Measurements from ENCODE around the gene TNNC2. TPM values are rescaled to one million over a fixed set of nuclear protein-coding genes. Genes with fewer than 3 reads are reported as not detected.

TNNC2 gene
- polyA plus RNA-seq, 3 donors, result 0.71 to 1.2 (median 1.0) TPM

DNA sequence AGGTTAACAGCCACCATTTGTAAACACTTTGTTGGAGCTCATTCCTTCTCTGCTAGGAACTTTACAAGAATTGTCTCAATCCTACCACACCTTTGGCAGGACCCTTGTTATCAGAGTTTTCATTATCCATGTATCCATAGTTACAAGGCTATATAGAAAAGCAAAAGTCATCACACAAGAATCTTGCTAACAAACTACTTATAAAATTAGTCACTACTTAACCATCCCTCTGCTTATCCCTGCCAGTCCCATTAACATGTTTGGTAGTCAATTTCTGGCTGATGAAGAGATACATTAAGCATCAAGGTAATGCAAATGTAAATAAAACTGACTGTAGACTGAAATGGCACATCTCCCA lies 40.7 kb upstream of the TNNC2 start:
- peaks cover 4% of the 10 kb centered on the region for H3K4me1 Mint-ChIP-seq
- H3K27me3 ChIP-seq (ENCODE audit: control insufficient read depth in 2 of 2, insufficient read depth in 2 of 2, low read length in 2 of 2), result no peaks in the 10 kb centered on the region
- H3K4me2 ChIP-seq (replicated peaks; ENCODE audit: extremely low read depth, low read length, poor library complexity, severe bottlenecking), result no peak overlapping the region
- H3K36me3 Mint-ChIP-seq, result peaks cover 10 to 16% of the 10 kb centered on the region in 2 donors
- H3K27me3 Mint-ChIP-seq (ENCODE audit: low read depth in 3 of 3), result peaks cover 0 to 3% (median 0%) of the 10 kb centered on the region in 3 donors
- no peak overlapping the region for H3K27ac Mint-ChIP-seq
- no peak overlapping the region for H3K9ac ChIP-seq (ENCODE audit: insufficient read depth, low read length, poor library complexity, severe bottlenecking)
- no peak for DNase-seq
- no peak overlapping the region for H3K4me3 Mint-ChIP-seq
- no peaks in the 10 kb centered on the region for H3K9me3 Mint-ChIP-seq
- H3K9me3 ChIP-seq (replicated peaks in 1 of 2; ENCODE audit: control insufficient read depth in 1 of 2, insufficient read depth in 1 of 2, low read length in 2 of 2), result no peaks in the 10 kb centered on the region
- no peak overlapping the region for H3K27ac ChIP-seq (ENCODE audit: low read depth in 1 of 2, low read length in 2 of 2)
- intact Hi-C loops (cut with micrococcal nuclease), result no loop called here
- H3K36me3 ChIP-seq (replicated peaks in 1 of 2; ENCODE audit: control insufficient read depth in 1 of 2, insufficient read depth in 2 of 2, low read length in 2 of 2), result no peaks in the 10 kb centered on the region
- no peak overlapping the region for H3K4me3 ChIP-seq (replicated peaks in 1 of 3; ENCODE audit: low read depth in 2 of 3, low read length in 3 of 3)
- peaks cover 4% of the 10 kb centered on the region for H3K79me2 ChIP-seq (ENCODE audit: insufficient read depth, low read length)
- no peaks in the 10 kb centered on the region for H3K4me1 ChIP-seq (ENCODE audit: control insufficient read depth in 1 of 2, insufficient read depth in 2 of 2, low read length in 2 of 2)
- TF ChIP-seq, protein P1, sequence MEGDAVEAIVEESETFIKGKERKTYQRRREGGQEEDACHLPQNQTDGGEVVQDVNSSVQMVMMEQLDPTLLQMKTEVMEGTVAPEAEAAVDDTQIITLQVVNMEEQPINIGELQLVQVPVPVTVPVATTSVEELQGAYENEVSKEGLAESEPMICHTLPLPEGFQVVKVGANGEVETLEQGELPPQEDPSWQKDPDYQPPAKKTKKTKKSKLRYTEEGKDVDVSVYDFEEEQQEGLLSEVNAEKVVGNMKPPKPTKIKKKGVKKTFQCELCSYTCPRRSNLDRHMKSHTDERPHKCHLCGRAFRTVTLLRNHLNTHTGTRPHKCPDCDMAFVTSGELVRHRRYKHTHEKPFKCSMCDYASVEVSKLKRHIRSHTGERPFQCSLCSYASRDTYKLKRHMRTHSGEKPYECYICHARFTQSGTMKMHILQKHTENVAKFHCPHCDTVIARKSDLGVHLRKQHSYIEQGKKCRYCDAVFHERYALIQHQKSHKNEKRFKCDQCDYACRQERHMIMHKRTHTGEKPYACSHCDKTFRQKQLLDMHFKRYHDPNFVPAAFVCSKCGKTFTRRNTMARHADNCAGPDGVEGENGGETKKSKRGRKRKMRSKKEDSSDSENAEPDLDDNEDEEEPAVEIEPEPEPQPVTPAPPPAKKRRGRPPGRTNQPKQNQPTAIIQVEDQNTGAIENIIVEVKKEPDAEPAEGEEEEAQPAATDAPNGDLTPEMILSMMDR (IDR thresholded peaks at IDR 0.05), result no peak
- H2AFZ ChIP-seq (ENCODE audit: insufficient read depth, low read depth, low read length, poor library complexity, severe bottlenecking), result no peak overlapping the region
- H4K20me1 ChIP-seq (ENCODE audit: insufficient read depth, low read length), result no peaks in the 10 kb centered on the region

DNA sequence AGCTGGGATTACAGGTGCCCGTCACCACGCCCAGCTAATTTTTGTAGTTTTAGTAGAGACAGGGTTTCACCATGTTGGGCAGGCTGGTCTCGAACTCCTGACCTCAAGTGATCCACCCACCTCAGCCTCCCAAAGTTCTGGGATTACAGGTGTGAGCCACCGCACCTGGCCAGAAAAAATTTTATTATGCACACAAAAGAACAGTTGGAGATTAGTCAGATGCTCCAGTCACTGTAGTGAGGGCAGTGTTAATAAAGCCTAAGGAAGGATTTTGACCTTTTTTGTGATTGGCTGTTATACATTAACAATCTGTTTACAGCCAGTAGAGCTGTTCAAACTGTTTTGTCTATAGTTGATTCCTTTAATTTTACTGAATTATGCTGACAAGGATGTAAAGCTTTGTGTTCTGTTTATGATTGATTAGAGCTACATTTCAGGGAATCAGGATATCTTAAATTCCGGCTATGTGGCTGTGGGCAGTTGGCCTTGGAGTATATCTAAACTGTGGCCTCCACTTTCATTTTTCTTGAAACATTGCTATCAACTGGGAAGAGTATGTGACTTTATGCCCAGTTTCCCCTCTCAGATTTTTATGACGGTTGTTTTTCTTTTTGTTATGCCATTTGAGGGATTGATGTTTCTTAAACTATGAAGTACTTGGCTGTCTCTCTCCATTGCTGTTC lies 40.2 kb upstream of the TNNC2 start:
- H2AFZ ChIP-seq (ENCODE audit: insufficient read depth, low read depth, low read length, poor library complexity, severe bottlenecking), result no peak overlapping the region
- Mint-ChIP-seq H3K9me3 (no peaks in the 10 kb centered on the region), H3K36me3 (peaks cover 5 to 10% of the 10 kb centered on the region in 2 donors), H3K4me3 (no peak overlapping the region), H3K27me3 (ENCODE audit: low read depth in 3 of 3) (peaks cover 0 to 3% (median 0%) of the 10 kb centered on the region in 3 donors), H3K4me1 (peaks cover 4% of the 10 kb centered on the region), H3K27ac (no peak overlapping the region)
- H3K9ac ChIP-seq (ENCODE audit: insufficient read depth, low read length, poor library complexity, severe bottlenecking), result no peak overlapping the region
- no peaks in the 10 kb centered on the region for H3K27me3 ChIP-seq (ENCODE audit: control insufficient read depth in 2 of 2, insufficient read depth in 2 of 2, low read length in 2 of 2)
- no peak overlapping the region for H3K4me2 ChIP-seq (replicated peaks; ENCODE audit: extremely low read depth, low read length, poor library complexity, severe bottlenecking)
- H3K4me1 ChIP-seq (ENCODE audit: control insufficient read depth in 1 of 2, insufficient read depth in 2 of 2, low read length in 2 of 2), result no peaks in the 10 kb centered on the region
- no peaks in the 10 kb centered on the region for H3K36me3 ChIP-seq (replicated peaks in 1 of 2; ENCODE audit: control insufficient read depth in 1 of 2, insufficient read depth in 2 of 2, low read length in 2 of 2)
- 100% methylated on average over 1 of the region's 6 CpGs for WGBS (ENCODE audit: insufficient coverage)
- no peak overlapping the region for H3K4me3 ChIP-seq (replicated peaks in 1 of 3; ENCODE audit: low read depth in 2 of 3, low read length in 3 of 3)
- H4K20me1 ChIP-seq (ENCODE audit: insufficient read depth, low read length), result no peaks in the 10 kb centered on the region
- DNase-seq, result no peak
- H3K27ac ChIP-seq (ENCODE audit: low read depth in 1 of 2, low read length in 2 of 2), result no peak overlapping the region
- intact Hi-C loops (cut with micrococcal nuclease), result no loop called here
- no peaks in the 10 kb centered on the region for H3K9me3 ChIP-seq (replicated peaks in 1 of 2; ENCODE audit: control insufficient read depth in 1 of 2, insufficient read depth in 1 of 2, low read length in 2 of 2)
- TF ChIP-seq, protein P1 (IDR thresholded peaks at IDR 0.05), result no peak
- peaks cover 4% of the 10 kb centered on the region for H3K79me2 ChIP-seq (ENCODE audit: insufficient read depth, low read length)
